Stimulated activated CD4-positive, alpha-beta T cell treated with anti-CD3 and anti-CD28 coated beads, Interleukin-1b, Interleukin-23, amount 100 ng/mL, for 1 hour (primary cell): Measurements from ENCODE around the gene TSNAX.
A peak's percentile ranks its signal among the peaks of the same experiment; 100 is the strongest.
"Not testable (repeated sequence)": the region's sequence is repeated elsewhere in the genome, so short reads cannot be mapped to it uniquely, and the experiment has no call there.

Source experiments
- DNase-seq, 2 donors: peaks; one replicate each; pipeline ENCODE4 v3.0.0-alpha.2; 2020; ENCODE audit warnings: low read depth in 2 of 2

Gene TSNAX

GRCh38 chr1:231528172-231529029 is at the start of gene TSNAX:
Gene TSNAX (plus strand): TSS chr1:231528669. CDS start chr1:231528811, 142 bp downstream.
- peak; percentile 68 to 75 for DNase-seq

- no peak for DNase-seq
Measured at GRCh38 chr1:231478811-231479210, 49.7 kb upstream of the TSNAX start.

GRCh38 chr1:231480008-231480407 is 48.5 kb upstream of the TSNAX start:
- DNase-seq = no peak

- no peak for DNase-seq
Measured at GRCh38 chr1:231481289-231481688, 47.2 kb upstream of the TSNAX start.

GRCh38 chr1:231485029-231485784 is 43.3 kb upstream of the TSNAX start:
- DNase-seq = no peak

GRCh38 chr1:231487019-231487418 is 41.5 kb upstream of the TSNAX start:
- no peak for DNase-seq

- DNase-seq = no peak
Measured at GRCh38 chr1:231487910-231488309, 40.6 kb upstream of the TSNAX start.

- no peak for DNase-seq
Measured at GRCh38 chr1:231493421-231494185, 34.9 kb upstream of the TSNAX start.

- DNase-seq = no peak
Measured at GRCh38 chr1:231494439-231495110, 33.9 kb upstream of the TSNAX start.

GRCh38 chr1:231497629-231498152 is 30.8 kb upstream of the TSNAX start:
- DNase-seq = no peak

GRCh38 chr1:231499148-231499763 is 29.2 kb upstream of the TSNAX start:
- DNase-seq = no peak

- DNase-seq = no peak
Measured at GRCh38 chr1:231500666-231501065, 27.8 kb upstream of the TSNAX start.

- not testable (repeated sequence) for DNase-seq
Measured at GRCh38 chr1:231503168-231503567, 25.3 kb upstream of the TSNAX start.

GRCh38 chr1:231507476-231508355 is 20.8 kb upstream of the TSNAX start:
- no peak for DNase-seq

GRCh38 chr1:231508497-231508896 is 20.0 kb upstream of the TSNAX start:
- no peak for DNase-seq

- no peak for DNase-seq
Measured at GRCh38 chr1:231508941-231509340, 19.5 kb upstream of the TSNAX start.

- no peak for DNase-seq
Measured at GRCh38 chr1:231512147-231512698, 16.2 kb upstream of the TSNAX start.

GRCh38 chr1:231515748-231516147 is 12.7 kb upstream of the TSNAX start:
- no peak for DNase-seq

GRCh38 chr1:231517076-231517475 is 11.4 kb upstream of the TSNAX start:
- no peak for DNase-seq
